GM23338 (cell line): ENCODE results near the gene TXNDC17. TPM values are rescaled to one million over a fixed set of nuclear protein-coding genes. Genes with fewer than 3 reads are reported as not detected.
A peak's percentile ranks its signal among the peaks of the same experiment; 100 is the strongest.

Experiments
- ATAC-seq: fragments of 200-7000 bp; cut with Tn5 transposase; 3 replicates; pipeline ENCODE4 v1.9.1; 2020
- DNase-seq: peaks from one replicate; pipeline ENCODE4 v3.0.0-alpha.2; 2015; ENCODE audit warnings: low spot score
- H2AFZ ChIP-seq: fragments of 200-600 bp; sonication (generic); 2 replicates; pipeline ENCODE4 v1.8.0; 2016; ENCODE audit warnings: antibody characterized with exemption, mild to moderate bottlenecking, moderate library complexity
- H3F3A ChIP-seq: fragments of 200-600 bp; sonication (generic); replicated peaks from 2 replicates; pipeline ENCODE4 v1.8.0; 2017; ENCODE audit warnings: antibody characterized with exemption, mixed run types, low read depth
- H3K27ac ChIP-seq: fragments of 200-600 bp; sonication (generic); 2 replicates; pipeline ENCODE4 v1.6.1; 2016; ENCODE audit warnings: low read depth
- H3K27me3 ChIP-seq: fragments of 200-600 bp; sonication (generic); 2 replicates; pipeline ENCODE4 v1.8.0; 2016; ENCODE audit warnings: mild to moderate bottlenecking, mixed run types, moderate library complexity; ENCODE audit not compliant: insufficient read depth
- H3K36me3 ChIP-seq: fragments of 200-600 bp; sonication (generic); 2 replicates; pipeline ENCODE4 v1.8.0; 2016; ENCODE audit warnings: mild to moderate bottlenecking; ENCODE audit not compliant: insufficient read depth
- H3K4me1 ChIP-seq: fragments of 200-600 bp; sonication (generic); 2 replicates; pipeline ENCODE4 v1.8.0; 2016; ENCODE audit warnings: mild to moderate bottlenecking, moderate library complexity; ENCODE audit not compliant: insufficient read depth
- H3K4me2 ChIP-seq: fragments of 200-600 bp; sonication (generic); 2 replicates; pipeline ENCODE4 v1.7.1; 2017; ENCODE audit warnings: mixed run types
- H3K4me3 ChIP-seq: fragments of 200-600 bp; sonication (generic); 2 replicates; pipeline ENCODE4 v1.6.1; 2016; ENCODE audit warnings: mixed run types
- H3K79me2 ChIP-seq: fragments of 200-600 bp; sonication (generic); replicated peaks from 2 replicates; pipeline ENCODE4 v1.8.0; 2017; ENCODE audit warnings: mild to moderate bottlenecking; ENCODE audit not compliant: insufficient read depth
- H3K9me2 ChIP-seq: fragments of 200-600 bp; sonication (generic); 2 replicates; pipeline ENCODE4 v1.8.0; 2017; ENCODE audit not compliant: insufficient read depth
- H4K20me1 ChIP-seq: fragments of 200-600 bp; sonication (generic); replicated peaks from 2 replicates; pipeline ENCODE4 v1.8.0; 2017; ENCODE audit warnings: mild to moderate bottlenecking; ENCODE audit not compliant: insufficient read depth
- H3K27ac Mint-ChIP-seq: 2 replicates; pipeline ENCODE4 v1.8.0; 2020; ENCODE audit warnings: inconsistent platforms, mild to moderate bottlenecking, moderate library complexity, mixed read lengths
- H3K27me3 Mint-ChIP-seq: 3 replicates; pipeline ENCODE4 v1.8.0; 2022; ENCODE audit warnings: low read depth, mild to moderate bottlenecking, moderate library complexity, mixed read lengths, inconsistent platforms; ENCODE audit not compliant: insufficient read depth, poor library complexity
- H3K36me3 Mint-ChIP-seq: 3 replicates; pipeline ENCODE4 v1.8.0; 2021; ENCODE audit warnings: low read depth, mild to moderate bottlenecking, inconsistent platforms, moderate library complexity, mixed read lengths
- H3K4me1 Mint-ChIP-seq: 3 replicates; pipeline ENCODE4 v1.8.0; 2020; ENCODE audit warnings: mild to moderate bottlenecking, inconsistent platforms, mixed read lengths
- H3K4me3 Mint-ChIP-seq: 3 replicates; pipeline ENCODE4 v1.8.0; 2021; ENCODE audit warnings: moderate library complexity, mild to moderate bottlenecking, inconsistent platforms, mixed read lengths
- H3K9me3 Mint-ChIP-seq: 3 replicates; pipeline ENCODE4 v1.8.0; 2020; ENCODE audit warnings: moderate library complexity, mild to moderate bottlenecking, inconsistent platforms, mixed read lengths
- CREB1 ChIP-seq: fragments of 250-450 bp; sonication (Bioruptor Pico); IDR thresholded peaks from 2 replicates; pipeline ENCODE4 v1.5.0; 2020; ENCODE audit warnings: low read depth, mild to moderate bottlenecking, moderate library complexity
- CTCF ChIP-seq, 2 experiments: fragments of 200-600 bp in 1 of 2; sonication (generic) in 1 of 2; conservative IDR thresholded peaks; 2 replicates each; pipeline versions ENCODE4 v1.5.1 to v1.6.1; 2016 to 2017; ENCODE audit warnings: antibody characterized with exemption in 2 of 2, low read depth in 2 of 2, mild to moderate bottlenecking in 2 of 2, moderate library complexity in 1 of 2
- EZH2 ChIP-seq: fragments of 200-600 bp; sonication (generic); IDR thresholded peaks from one replicate; pipeline ENCODE4 v1.8.0; 2017; ENCODE audit warnings: antibody characterized with exemption, mild to moderate bottlenecking, low read depth; ENCODE audit not compliant: unreplicated experiment
- EZH2phosphoT487 ChIP-seq: fragments of 200-600 bp; sonication (generic); IDR thresholded peaks from one replicate; pipeline ENCODE4 v1.8.1; 2018; ENCODE audit warnings: antibody characterized with exemption; ENCODE audit not compliant: unreplicated experiment
- JUNB ChIP-seq: IDR thresholded peaks from one replicate; pipeline ENCODE4 v1.6.1; 2016; ENCODE audit warnings: antibody characterized with exemption; ENCODE audit not compliant: unreplicated experiment
- NANOG ChIP-seq: IDR thresholded peaks from 2 replicates; pipeline ENCODE4 v1.6.1; 2016; ENCODE audit warnings: antibody characterized with exemption, borderline replicate concordance
- POLR2AphosphoS5 ChIP-seq: IDR thresholded peaks from 2 replicates; pipeline ENCODE4 v1.6.1; 2016; ENCODE audit warnings: antibody characterized with exemption, low read depth
- REST ChIP-seq: IDR thresholded peaks from one replicate; pipeline ENCODE4 v1.6.1; 2018; ENCODE audit warnings: antibody characterized with exemption; ENCODE audit not compliant: unreplicated experiment
- STAT1 ChIP-seq: IDR thresholded peaks from one replicate; pipeline ENCODE4 v1.6.1; 2016; ENCODE audit warnings: antibody characterized with exemption; ENCODE audit not compliant: unreplicated experiment
- ZNF114 ChIP-seq: fragments of 250-450 bp; sonication (Bioruptor Pico); IDR thresholded peaks from 2 replicates; pipeline ENCODE4 v1.5.0; 2020; ENCODE audit warnings: mild to moderate bottlenecking, moderate library complexity
- ZNF331 ChIP-seq: fragments of 250-450 bp; sonication (Bioruptor Pico); IDR thresholded peaks from 2 replicates; pipeline ENCODE4 v1.5.0; 2020; ENCODE audit warnings: low read depth, mild to moderate bottlenecking, moderate library complexity
- polyA plus RNA-seq: library from polyadenylated mRNA; unstranded; fragments of >200 nt; fragmentation: Nextera tagmentation; extraction: Ambion mirVana; gene quantifications from 2 replicates; pipeline ENCODE4 v1.2.1, GENCODE V29; 2016
- total RNA-seq: library from RNA; depleted of rRNA; stranded (reverse); fragments of >200 nt; shearing (Covaris generic); gene quantifications from 2 replicates; pipeline ENCODE4 v1.2.3, GENCODE V29; 2014
- TF ChIP-seq, protein P1 (sequence below): fragments of 250-450 bp; sonication (Bioruptor Pico); IDR thresholded peaks from 2 replicates; pipeline ENCODE4 v1.5.0; 2020; ENCODE audit warnings: mild to moderate bottlenecking, moderate library complexity
- TF ChIP-seq, protein P2 (sequence below): IDR thresholded peaks from 2 replicates; pipeline ENCODE4 v1.6.1; 2016; ENCODE audit warnings: antibody characterized with exemption

Gene TXNDC17
- total and polyA plus RNA-seq, 2 experiments from 2014 or later: 202 to 887 TPM

DNA sequence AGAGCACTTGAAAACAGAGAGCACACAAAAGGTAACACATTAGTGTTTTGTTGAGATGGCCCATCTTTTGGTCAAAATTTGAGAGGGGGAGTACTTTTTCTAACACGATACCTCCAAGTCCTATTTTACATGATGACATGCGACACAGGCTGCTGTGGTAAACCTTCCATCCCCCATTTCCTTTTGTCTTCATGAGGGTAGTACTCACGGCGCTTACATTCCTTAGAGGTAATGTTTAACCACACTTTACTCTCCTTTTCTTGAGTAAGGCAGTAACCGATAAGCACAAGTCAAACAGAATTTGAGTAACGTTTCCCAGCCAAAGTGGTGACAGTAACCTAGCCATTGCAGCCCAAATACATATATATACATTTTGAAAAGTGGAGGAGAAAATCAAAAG, 48.7 kb upstream of the TXNDC17 start:
- TF ChIP-seq, protein P1, sequence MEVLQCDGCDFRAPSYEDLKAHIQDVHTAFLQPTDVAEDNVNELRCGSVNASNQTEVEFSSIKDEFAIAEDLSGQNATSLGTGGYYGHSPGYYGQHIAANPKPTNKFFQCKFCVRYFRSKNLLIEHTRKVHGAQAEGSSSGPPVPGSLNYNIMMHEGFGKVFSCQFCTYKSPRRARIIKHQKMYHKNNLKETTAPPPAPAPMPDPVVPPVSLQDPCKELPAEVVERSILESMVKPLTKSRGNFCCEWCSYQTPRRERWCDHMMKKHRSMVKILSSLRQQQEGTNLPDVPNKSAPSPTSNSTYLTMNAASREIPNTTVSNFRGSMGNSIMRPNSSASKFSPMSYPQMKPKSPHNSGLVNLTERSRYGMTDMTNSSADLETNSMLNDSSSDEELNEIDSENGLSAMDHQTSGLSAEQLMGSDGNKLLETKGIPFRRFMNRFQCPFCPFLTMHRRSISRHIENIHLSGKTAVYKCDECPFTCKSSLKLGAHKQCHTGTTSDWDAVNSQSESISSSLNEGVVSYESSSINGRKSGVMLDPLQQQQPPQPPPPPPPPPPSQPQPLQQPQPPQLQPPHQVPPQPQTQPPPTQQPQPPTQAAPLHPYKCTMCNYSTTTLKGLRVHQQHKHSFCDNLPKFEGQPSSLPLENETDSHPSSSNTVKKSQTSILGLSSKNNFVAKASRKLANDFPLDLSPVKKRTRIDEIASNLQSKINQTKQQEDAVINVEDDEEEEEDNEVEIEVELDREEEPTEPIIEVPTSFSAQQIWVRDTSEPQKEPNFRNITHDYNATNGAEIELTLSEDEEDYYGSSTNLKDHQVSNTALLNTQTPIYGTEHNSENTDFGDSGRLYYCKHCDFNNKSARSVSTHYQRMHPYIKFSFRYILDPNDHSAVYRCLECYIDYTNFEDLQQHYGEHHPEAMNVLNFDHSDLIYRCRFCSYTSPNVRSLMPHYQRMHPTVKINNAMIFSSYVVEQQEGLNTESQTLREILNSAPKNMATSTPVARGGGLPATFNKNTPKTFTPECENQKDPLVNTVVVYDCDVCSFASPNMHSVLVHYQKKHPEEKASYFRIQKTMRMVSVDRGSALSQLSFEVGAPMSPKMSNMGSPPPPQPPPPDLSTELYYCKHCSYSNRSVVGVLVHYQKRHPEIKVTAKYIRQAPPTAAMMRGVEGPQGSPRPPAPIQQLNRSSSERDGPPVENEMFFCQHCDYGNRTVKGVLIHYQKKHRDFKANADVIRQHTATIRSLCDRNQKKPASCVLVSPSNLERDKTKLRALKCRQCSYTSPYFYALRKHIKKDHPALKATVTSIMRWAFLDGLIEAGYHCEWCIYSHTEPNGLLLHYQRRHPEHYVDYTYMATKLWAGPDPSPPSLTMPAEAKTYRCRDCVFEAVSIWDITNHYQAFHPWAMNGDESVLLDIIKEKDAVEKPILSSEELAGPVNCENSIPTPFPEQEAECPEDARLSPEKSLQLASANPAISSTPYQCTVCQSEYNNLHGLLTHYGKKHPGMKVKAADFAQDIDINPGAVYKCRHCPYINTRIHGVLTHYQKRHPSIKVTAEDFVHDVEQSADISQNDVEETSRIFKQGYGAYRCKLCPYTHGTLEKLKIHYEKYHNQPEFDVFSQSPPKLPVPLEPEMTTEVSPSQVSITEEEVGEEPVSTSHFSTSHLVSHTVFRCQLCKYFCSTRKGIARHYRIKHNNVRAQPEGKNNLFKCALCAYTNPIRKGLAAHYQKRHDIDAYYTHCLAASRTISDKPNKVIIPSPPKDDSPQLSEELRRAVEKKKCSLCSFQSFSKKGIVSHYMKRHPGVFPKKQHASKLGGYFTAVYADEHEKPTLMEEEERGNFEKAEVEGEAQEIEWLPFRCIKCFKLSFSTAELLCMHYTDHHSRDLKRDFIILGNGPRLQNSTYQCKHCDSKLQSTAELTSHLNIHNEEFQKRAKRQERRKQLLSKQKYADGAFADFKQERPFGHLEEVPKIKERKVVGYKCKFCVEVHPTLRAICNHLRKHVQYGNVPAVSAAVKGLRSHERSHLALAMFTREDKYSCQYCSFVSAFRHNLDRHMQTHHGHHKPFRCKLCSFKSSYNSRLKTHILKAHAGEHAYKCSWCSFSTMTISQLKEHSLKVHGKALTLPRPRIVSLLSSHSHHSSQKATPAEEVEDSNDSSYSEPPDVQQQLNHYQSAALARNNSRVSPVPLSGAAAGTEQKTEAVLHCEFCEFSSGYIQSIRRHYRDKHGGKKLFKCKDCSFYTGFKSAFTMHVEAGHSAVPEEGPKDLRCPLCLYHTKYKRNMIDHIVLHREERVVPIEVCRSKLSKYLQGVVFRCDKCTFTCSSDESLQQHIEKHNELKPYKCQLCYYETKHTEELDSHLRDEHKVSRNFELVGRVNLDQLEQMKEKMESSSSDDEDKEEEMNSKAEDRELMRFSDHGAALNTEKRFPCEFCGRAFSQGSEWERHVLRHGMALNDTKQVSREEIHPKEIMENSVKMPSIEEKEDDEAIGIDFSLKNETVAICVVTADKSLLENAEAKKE (CRISPR knock-in tag): no peak
- no peak for TF ChIP-seq EZH2
- TF ChIP-seq NANOG: no peak
- no peak for TF ChIP-seq ZNF114 (CRISPR knock-in tag)
- TF ChIP-seq POLR2AphosphoS5: no peak
- TF ChIP-seq, protein P2, sequence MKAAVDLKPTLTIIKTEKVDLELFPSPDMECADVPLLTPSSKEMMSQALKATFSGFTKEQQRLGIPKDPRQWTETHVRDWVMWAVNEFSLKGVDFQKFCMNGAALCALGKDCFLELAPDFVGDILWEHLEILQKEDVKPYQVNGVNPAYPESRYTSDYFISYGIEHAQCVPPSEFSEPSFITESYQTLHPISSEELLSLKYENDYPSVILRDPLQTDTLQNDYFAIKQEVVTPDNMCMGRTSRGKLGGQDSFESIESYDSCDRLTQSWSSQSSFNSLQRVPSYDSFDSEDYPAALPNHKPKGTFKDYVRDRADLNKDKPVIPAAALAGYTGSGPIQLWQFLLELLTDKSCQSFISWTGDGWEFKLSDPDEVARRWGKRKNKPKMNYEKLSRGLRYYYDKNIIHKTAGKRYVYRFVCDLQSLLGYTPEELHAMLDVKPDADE: no peak
- no peak for TF ChIP-seq CTCF (conservative IDR thresholded peaks at IDR 0.05; ENCODE audit: low read depth in 2 of 2)
- TF ChIP-seq CREB1 (CRISPR knock-in tag): no peak
- TF ChIP-seq REST: no peak
- no peak for TF ChIP-seq STAT1
- TF ChIP-seq ZNF331 (CRISPR knock-in tag): no peak
- no peak for TF ChIP-seq EZH2phosphoT487
- no peak for TF ChIP-seq JUNB
- ATAC-seq (no peak), DNase-seq (no peak)
- Mint-ChIP-seq H3K27ac (peak overlapping the region; percentile 10), H3K9me3 (no peaks in the 10 kb centered on the region), H3K36me3 (peaks cover 69% of the 10 kb centered on the region), H3K4me1 (peaks cover 7% of the 10 kb centered on the region; the same call in 2 of the 3 replicates), H3K27me3 (no peaks in the 10 kb centered on the region), H3K4me3 (no peak overlapping the region)
- Histone ChIP-seq H3K4me2 (no peak overlapping the region), H4K20me1 (no peaks in the 10 kb centered on the region; the same call in 1 of the 2 replicates), H3K79me2 (no peaks in the 10 kb centered on the region), H3K4me1 (no peaks in the 10 kb centered on the region), H3K9me2 (no peaks in the 10 kb centered on the region), H3K27me3 (no peaks in the 10 kb centered on the region), H3K27ac (no peak overlapping the region), H2AFZ (no peak overlapping the region), H3F3A (no peaks in the 10 kb centered on the region), H3K4me3 (no peak overlapping the region), H3K36me3 (peaks cover 38% of the 10 kb centered on the region)
